NCI-H2029 treated with DMSO at 0.1 percent for 48 hours (cell line): Measurements from ENCODE around the gene DACT2.
"Not testable (repeated sequence)": the region's sequence is repeated elsewhere in the genome, so short reads cannot be mapped to it uniquely, and the experiment has no call there.

Source experiments
- DNase-seq: peaks from one replicate; lab custom pipeline; 2025; lab: John Stamatoyannopoulos, UW

DACT2 gene

DNA sequence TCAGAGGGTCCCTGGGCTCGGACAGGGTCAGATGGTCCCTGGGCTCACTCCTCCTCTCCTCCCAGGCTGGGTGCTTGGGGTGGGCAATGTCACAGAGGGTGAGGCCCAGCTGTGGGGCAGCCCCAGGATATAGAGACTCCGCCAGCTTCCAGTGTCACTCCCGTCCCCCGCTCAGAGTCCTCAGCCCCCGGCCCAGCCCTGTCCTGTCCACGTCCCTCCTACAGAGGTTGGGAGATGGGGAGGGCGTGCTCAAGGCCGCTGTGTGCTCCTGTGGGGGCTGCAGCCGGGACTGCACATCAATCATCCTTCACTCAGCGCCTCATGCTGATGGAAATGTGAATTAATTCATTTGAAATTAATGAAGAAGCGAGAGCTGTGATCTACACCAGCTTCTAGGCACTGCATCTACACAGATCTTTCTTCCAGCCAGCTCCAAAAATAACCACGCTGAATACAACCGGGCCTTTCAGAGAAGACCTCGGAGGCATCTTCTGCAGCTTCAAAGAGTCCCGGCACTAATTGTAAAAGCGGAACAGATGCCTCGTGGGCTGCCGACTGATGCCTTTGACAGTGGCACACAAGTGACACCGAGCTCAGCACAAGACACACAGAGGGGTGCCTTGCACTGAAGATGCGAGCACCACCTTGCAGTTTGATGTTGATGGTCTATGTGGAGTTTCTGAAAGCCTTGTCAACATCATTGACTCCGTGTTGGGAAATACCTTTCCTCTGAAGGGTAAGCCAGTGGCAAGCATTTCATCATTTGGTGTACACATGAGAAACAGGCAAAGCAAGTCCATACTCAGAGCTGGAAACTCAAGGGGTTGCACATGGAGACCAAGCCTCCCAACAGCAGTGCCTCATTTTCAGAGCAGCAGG lies 39.3 kb downstream of the DACT2 start:
- DNase-seq = no peak

- no peak for DNase-seq
Observed at GRCh38 chr6:168279403-168279935, 40.1 kb downstream of the DACT2 start.

- no peak for DNase-seq
Observed at GRCh38 chr6:168278904-168279303, 40.7 kb downstream of the DACT2 start.

DNA sequence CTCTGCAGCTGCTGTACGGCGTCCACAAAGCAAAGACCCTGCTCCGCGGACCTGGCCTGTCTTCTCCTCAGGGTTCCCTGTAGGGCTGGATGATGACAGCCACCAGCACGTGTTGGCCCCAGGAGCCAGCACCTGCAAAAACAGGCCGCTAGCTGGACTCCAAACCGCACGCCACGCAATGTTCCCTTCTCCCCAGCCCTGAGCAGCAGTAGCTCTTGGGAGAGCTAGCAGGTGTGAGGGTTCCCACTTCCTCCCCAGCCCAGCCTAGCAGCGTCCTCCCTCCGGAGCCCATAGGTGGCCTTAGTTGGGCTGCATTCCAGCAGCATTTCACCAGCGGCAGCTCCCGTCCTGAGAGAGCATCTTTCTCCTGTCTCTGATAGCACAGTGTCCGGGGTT lies 42.3 kb downstream of the DACT2 start:
- no peak for DNase-seq

- no peak for DNase-seq
Observed at GRCh38 chr6:168276576-168277273, 42.9 kb downstream of the DACT2 start.

DNA sequence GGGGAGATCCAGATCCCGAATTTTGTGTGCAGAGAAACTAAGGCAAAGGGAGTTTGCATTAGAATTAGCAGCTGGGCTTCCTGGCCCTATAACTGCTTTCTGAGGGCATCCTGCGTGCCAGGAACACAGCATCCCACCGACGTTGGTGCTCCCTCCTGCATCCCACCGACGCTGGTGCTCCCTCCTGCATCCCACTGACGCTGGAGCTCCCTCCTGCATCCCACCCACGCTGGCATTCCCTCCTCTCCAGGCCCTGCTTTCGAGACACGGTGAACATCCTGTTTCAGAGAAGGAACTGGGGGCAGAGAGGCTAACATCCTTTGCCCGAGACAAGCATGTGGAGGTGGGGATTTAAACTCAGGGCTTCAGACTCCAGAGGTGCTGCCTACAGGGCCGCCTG lies 44.4 kb downstream of the DACT2 start:
- no peak for DNase-seq

GRCh38 chr6:168274037-168274952 lies 45.3 kb downstream of the DACT2 start:
- no peak for DNase-seq

GRCh38 chr6:168273441-168274036 lies 46.0 kb downstream of the DACT2 start:
- DNase-seq = no peak

DNA sequence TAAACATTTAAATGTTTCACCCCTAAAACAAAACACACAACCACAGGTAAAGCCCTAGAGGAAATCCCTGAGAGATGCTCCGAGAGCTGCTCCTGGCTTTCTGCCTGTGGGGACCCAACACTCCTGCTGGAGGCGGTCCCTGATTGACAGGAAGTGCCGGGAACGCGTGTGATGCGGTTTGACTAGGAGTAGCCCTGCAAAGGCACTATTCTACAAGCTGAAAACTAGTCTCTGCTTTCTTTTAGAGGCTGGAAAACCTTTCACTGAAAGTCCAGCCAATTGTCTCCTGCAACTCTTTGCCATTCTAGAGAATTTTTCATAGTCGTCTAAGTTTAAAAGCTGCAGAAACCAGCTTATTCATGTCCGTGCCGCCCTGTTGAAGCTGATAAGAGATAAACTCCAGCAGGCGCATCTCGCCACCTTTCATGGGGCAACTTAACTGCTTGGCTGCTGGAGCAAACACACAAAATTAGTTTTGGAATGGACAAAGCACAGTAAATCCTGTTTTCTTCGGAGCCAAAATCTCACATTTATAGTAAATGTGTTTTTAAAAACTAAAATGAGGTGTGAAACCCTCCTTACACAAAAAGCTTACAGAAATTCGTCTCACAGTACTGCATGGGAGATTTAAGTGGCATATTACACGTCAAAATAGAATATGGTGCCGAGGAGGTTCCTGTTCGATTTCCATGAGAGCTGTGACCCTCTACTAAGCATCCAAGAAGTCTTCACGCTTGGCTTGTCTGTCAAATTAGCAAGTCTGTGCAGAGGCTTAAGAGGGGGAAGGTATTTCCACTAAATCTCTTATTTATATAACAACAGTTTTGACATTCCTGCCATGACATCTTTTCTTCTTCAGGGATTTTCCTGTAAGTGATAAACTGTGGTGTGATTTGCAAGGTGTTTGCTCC lies 46.9 kb downstream of the DACT2 start:
- DNase-seq = no peak

GRCh38 chr6:168270274-168271172 lies 49.1 kb downstream of the DACT2 start:
- no peak for DNase-seq

DNA sequence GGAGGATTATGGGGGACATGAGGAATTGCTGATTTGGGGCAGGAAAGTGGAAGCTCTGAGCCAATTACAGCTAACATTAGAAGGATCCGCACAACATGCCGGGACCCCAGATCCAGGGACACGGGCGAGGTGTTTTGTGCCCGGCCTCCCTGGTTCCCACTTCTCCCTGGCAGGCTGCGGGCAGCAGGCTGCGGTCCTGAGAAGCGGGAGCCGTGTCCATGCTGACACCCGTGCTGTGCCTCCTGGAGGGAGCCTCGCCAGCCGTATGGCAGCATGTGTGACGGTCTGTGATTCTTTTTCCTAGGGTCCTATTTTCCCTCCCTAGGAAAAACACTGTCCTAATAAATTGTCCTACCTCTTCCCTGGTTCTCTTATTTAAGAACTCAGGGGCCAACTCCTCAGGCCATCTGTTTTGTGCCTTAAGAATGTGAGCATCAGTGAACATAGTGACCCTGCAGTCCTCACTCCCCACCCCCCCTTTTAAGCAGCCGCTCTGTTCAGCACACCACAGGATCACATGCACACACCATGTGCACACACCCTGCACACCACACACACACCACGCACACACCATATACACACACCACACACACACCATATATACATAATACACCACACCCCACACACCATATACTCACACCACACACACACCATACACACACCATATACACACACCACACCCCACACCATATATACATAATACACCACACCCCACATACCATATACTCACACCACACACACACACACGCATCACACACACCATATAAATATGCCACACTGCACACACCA lies 49.9 kb downstream of the DACT2 start:
- DNase-seq = no peak

- no peak for DNase-seq
Observed at GRCh38 chr6:168268755-168269154, 50.8 kb downstream of the DACT2 start.

DNA sequence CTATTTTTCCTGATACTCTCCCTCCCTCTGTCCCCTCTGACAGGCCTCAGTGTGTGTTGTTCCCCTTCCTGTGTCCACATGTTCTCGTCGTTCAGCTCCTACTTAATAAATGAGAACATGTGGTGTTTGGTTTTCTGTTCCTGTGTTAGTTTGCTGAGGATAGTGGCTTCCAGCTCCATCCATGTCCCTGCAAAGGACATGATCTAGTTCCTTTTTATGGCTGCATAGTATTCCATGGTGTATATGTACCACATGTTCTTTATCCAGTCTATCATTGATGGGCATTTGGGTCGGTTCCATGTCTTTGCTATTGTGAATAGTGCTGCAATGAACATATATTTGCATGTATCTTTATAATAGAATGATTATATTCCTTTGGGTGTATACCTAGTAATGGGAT lies 51.8 kb downstream of the DACT2 start:
- DNase-seq = not testable (repeated sequence)

GRCh38 chr6:168265827-168266815 lies 53.5 kb downstream of the DACT2 start:
- DNase-seq = no peak

- DNase-seq = no peak
Observed at GRCh38 chr6:168265394-168265793, 54.2 kb downstream of the DACT2 start.

DNA sequence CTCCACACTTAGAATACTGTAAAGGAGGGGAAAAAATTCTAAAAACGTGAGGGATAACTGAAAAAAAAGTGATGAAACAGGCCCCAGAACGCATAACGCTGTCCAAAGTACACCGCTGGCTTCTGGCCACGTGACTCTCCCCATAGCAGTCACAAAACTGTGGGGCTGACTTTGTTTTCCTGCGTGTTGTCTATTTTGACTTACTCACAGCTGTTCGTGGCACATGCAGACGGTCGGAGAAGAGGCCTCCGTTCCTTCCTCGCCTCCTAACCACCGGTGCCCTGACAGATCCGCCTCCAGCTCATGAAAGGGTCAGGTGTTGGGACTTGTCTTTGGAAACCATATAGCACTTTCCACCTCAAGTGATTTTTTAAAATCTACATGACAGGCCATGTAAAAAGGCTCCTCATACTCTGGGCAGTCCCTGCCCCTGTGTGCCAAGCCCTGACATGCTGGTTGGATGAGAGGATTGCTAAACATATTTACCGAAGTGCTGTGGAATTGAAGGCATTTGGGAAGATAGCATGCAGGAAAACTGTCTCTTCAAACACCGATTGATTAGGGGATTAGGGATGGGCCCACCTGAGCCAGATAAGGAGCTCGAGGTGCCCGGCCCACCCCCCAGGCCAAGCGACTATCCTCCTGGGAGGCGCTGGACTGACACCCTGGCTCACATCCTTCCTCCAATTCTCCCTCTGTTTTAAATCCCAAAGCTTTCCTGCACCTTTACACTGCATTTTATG lies 54.8 kb downstream of the DACT2 start:
- DNase-seq = no peak
